Breast epithelium (tissue), 3 donors: ENCODE measurements around the gene SFXN1.

Source experiments
- POLR2A ChIP-seq: fragments of 450-650 bp; IDR thresholded peaks from one replicate; pipeline ENCODE4 v1.6.1; 2016; ENCODE audit warnings: antibody characterized with exemption, mild to moderate bottlenecking, moderate library complexity
- TF ChIP-seq, protein P1 (sequence below), 3 donors: fragments of 450-650 bp; IDR thresholded peaks; one replicate each; pipeline ENCODE4 v1.5.1; 2016 to 2017; ENCODE audit warnings: antibody characterized with exemption in 3 of 3, mild to moderate bottlenecking in 3 of 3, moderate library complexity in 3 of 3

DNA sequence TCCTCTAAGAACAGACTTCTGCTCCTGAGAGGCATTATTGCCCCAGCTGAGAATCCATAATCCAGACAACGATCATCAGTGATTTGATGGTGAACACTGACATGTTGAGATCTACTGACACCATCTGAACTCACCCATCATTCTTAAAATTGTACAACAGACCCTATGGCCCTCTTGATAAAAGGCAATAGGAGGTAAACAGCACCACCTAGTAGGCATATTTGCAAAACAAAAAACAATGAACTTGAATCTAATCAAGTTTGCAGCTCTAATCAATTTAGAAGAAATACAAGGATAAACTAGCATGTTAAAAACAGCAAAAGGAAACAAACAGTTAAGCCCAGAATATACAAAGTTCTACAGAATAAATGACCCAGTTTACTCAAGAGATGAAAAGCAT lies 89.6 kb downstream of the SFXN1 start:
- TF ChIP-seq, protein P1, sequence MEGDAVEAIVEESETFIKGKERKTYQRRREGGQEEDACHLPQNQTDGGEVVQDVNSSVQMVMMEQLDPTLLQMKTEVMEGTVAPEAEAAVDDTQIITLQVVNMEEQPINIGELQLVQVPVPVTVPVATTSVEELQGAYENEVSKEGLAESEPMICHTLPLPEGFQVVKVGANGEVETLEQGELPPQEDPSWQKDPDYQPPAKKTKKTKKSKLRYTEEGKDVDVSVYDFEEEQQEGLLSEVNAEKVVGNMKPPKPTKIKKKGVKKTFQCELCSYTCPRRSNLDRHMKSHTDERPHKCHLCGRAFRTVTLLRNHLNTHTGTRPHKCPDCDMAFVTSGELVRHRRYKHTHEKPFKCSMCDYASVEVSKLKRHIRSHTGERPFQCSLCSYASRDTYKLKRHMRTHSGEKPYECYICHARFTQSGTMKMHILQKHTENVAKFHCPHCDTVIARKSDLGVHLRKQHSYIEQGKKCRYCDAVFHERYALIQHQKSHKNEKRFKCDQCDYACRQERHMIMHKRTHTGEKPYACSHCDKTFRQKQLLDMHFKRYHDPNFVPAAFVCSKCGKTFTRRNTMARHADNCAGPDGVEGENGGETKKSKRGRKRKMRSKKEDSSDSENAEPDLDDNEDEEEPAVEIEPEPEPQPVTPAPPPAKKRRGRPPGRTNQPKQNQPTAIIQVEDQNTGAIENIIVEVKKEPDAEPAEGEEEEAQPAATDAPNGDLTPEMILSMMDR (IDR thresholded peaks at IDR 0.05): no peak
- no peak for TF ChIP-seq POLR2A
